Measurements from ENCODE around the gene CMSS1.

Gene CMSS1

GRCh38 chr3:100024520-100025303, 207.1 kb downstream of the CMSS1 start:
- TF ChIP-seq CTCF (IDR thresholded peaks at IDR 0.05) = no peak
- DNase-seq (ENCODE audit: low spot score) = no peak
- peak overlapping the region; percentile 32 for H3K4me3 ChIP-seq
- peak overlapping the region; percentile 5 to 77 for H3K27ac ChIP-seq

- no peak for DNase-seq (ENCODE audit: low spot score)
- no peak for TF ChIP-seq CTCF (IDR thresholded peaks at IDR 0.05)
- H3K27ac ChIP-seq = peak overlapping the region in 1 of 2 donors; percentile 3
- no peak overlapping the region for H3K4me3 ChIP-seq
These were observed 209.7 kb downstream of the CMSS1 start for GRCh38 chr3:100027321-100027720.

- TF ChIP-seq CTCF (IDR thresholded peaks at IDR 0.05) = no peak
- H3K27ac ChIP-seq = no peak overlapping the region
- DNase-seq (ENCODE audit: low spot score) = no peak
- no peak overlapping the region for H3K4me3 ChIP-seq
These were observed 211.4 kb downstream of the CMSS1 start for GRCh38 chr3:100029052-100029451.

- DNase-seq (ENCODE audit: low spot score) = no peak
- no peak for TF ChIP-seq CTCF (IDR thresholded peaks at IDR 0.05)
- no peak overlapping the region for H3K4me3 ChIP-seq
- H3K27ac ChIP-seq = no peak overlapping the region
These were observed 212.0 kb downstream of the CMSS1 start for GRCh38 chr3:100029689-100030088.

- no peak for TF ChIP-seq CTCF (IDR thresholded peaks at IDR 0.05)
- no peak overlapping the region for H3K27ac ChIP-seq
- DNase-seq (ENCODE audit: low spot score) = no peak
These were observed 212.7 kb downstream of the CMSS1 start for GRCh38 chr3:100030346-100030745.

GRCh38 chr3:100030914-100031425, 213.3 kb downstream of the CMSS1 start:
- no peak for DNase-seq (ENCODE audit: low spot score)
- TF ChIP-seq CTCF (IDR thresholded peaks at IDR 0.05) = no peak
- Histone ChIP-seq H3K27ac (no peak overlapping the region), H3K4me3 (no peak overlapping the region)

More at GRCh38 chr3:100030346-100030745, 212.7 kb downstream of the CMSS1 start:
- no peak overlapping the region for H3K4me3 ChIP-seq

- no peak for TF ChIP-seq CTCF (IDR thresholded peaks at IDR 0.05)
- H3K4me3 ChIP-seq = no peak overlapping the region
- no peak for DNase-seq (ENCODE audit: low spot score)
- H3K27ac ChIP-seq = no peak overlapping the region
These were observed 214.6 kb downstream of the CMSS1 start for GRCh38 chr3:100032243-100032642.
